H1 (cell line): Measurements from ENCODE around the gene SMYD3. TPM values are rescaled to one million over a fixed set of nuclear protein-coding genes. Genes with fewer than 3 reads are reported as not detected.

Experiments used
- CTCF ChIA-PET: fragments of 300-600 bp; sonication (Branson Sonifier 250); formaldehyde crosslinking; loops from one replicate; lab custom pipeline; 2021; ENCODE audit not compliant: partially characterized antibody; lab: Charles Lee
- POLR2A ChIA-PET: fragments of 300-600 bp; sonication (Branson Sonifier 250); formaldehyde crosslinking; loops from one replicate; lab custom pipeline; 2021; ENCODE audit warnings: inconsistent platforms; ENCODE audit not compliant: partially characterized antibody; lab: Charles Lee
- DNase-seq, 2 experiments: peaks; one replicate each; pipeline versions ENCODE4 v3.0.0 to v3.0.0-alpha.2; 2010 to 2022; ENCODE audit warnings: low spot score in 2 of 2, low read depth in 1 of 2, mixed read lengths in 1 of 2
- FAIRE-seq: peaks from 2 replicates; lab custom pipeline; 2011; peaks lifted over from hg19 to GRCh38; lab: Jason Lieb, UNC
- H2AFZ ChIP-seq: 2 replicates; pipeline ENCODE4 v1.8.1; 2012; ENCODE audit warnings: low read length, inconsistent platforms
- H2AK5ac ChIP-seq: 2 replicates; pipeline ENCODE4 v1.6.1; 2013; ENCODE audit warnings: low read depth, low read length
- H2BK120ac ChIP-seq: replicated peaks from 2 replicates; pipeline ENCODE3; 2013; ENCODE audit warnings: low read depth, low read length, inconsistent platforms
- H2BK12ac ChIP-seq: 2 replicates; pipeline ENCODE4 v1.6.1; 2013; ENCODE audit warnings: low read depth, low read length
- H2BK15ac ChIP-seq: 2 replicates; pipeline ENCODE4 v1.6.1; 2013; ENCODE audit warnings: low read length
- H2BK20ac ChIP-seq: 2 replicates; pipeline ENCODE4 v1.6.1; 2013; ENCODE audit warnings: low read length
- H2BK5ac ChIP-seq: 2 replicates; pipeline ENCODE4 v1.6.1; 2013; ENCODE audit warnings: low read depth, low read length
- H3K14ac ChIP-seq: 2 replicates; pipeline ENCODE4 v1.6.1; 2013; ENCODE audit warnings: inconsistent platforms; ENCODE audit not compliant: insufficient read length
- H3K18ac ChIP-seq: 2 replicates; pipeline ENCODE4 v1.6.1; 2013; ENCODE audit warnings: low read length; ENCODE audit errors: extremely low read depth
- H3K23ac ChIP-seq: 2 replicates; pipeline ENCODE4 v1.6.1; 2013; ENCODE audit warnings: inconsistent platforms; ENCODE audit not compliant: insufficient read length
- H3K23me2 ChIP-seq: 2 replicates; pipeline ENCODE4 v1.6.1; 2013; ENCODE audit warnings: low read depth, low read length
- H3K27ac ChIP-seq: 2 replicates; pipeline ENCODE4 v1.6.1; 2011; ENCODE audit warnings: low read depth, low read length, inconsistent platforms
- H3K27me3 ChIP-seq, 4 experiments: replicated peaks in 1 of 4; 1 replicate in 1 of 4; 2 replicates in 3 of 4; pipeline versions ENCODE4 v1.6.1 to v1.8.1; 2011 to 2013; ENCODE audit warnings: low read length in 3 of 4, mild to moderate bottlenecking in 3 of 4, inconsistent platforms in 2 of 4, mixed read lengths in 2 of 4, moderate library complexity in 1 of 4; ENCODE audit not compliant: control insufficient read depth in 3 of 4, insufficient read depth in 3 of 4; ENCODE audit errors: extremely low read depth in 1 of 4
- H3K36me3 ChIP-seq, 4 experiments: 2 replicates each; pipeline versions ENCODE4 v1.6.1 to v1.8.1; 2011 to 2013; ENCODE audit warnings: mild to moderate bottlenecking in 4 of 4, low read length in 3 of 4, moderate library complexity in 2 of 4, control low read depth in 1 of 4, inconsistent platforms in 1 of 4; ENCODE audit not compliant: insufficient read depth in 4 of 4, control insufficient read depth in 2 of 4
- H3K4ac ChIP-seq: replicated peaks from 2 replicates; pipeline ENCODE3; 2013; ENCODE audit warnings: low read length, low read depth, mixed read lengths, inconsistent platforms; ENCODE audit not compliant: insufficient read length
- H3K4me1 ChIP-seq, 4 experiments: replicated peaks in 1 of 4; 1 replicate in 1 of 4; 2 replicates in 3 of 4; pipeline versions ENCODE4 v1.6.1 to v1.8.1; 2011 to 2013; ENCODE audit warnings: low read length in 3 of 4, inconsistent platforms in 2 of 4, mixed read lengths in 1 of 4; ENCODE audit not compliant: insufficient read depth in 4 of 4, control insufficient read depth in 3 of 4
- H3K4me2 ChIP-seq, 2 experiments: 2 replicates each; pipeline versions ENCODE4 v1.6.1 to v1.8.1; 2011 to 2013; ENCODE audit warnings: low read depth in 2 of 2, low read length in 2 of 2, control low read depth in 1 of 2, inconsistent platforms in 1 of 2, mild to moderate bottlenecking in 1 of 2; ENCODE audit not compliant: insufficient read depth in 1 of 2
- H3K4me3 ChIP-seq, 4 experiments: fragments of 200-600, 300-600 bp in 1 of 4; sonication (generic), shearing (Covaris generic), sonication (Bioruptor Twin) in 1 of 4; 2 replicates each; pipeline versions ENCODE4 v1.5.1 to v1.8.1; 2011 to 2016; ENCODE audit warnings: low read length in 4 of 4, low read depth in 3 of 4, control low read depth in 2 of 4, inconsistent platforms in 2 of 4, mild to moderate bottlenecking in 2 of 4, mixed read lengths in 1 of 4, moderate library complexity in 1 of 4; ENCODE audit not compliant: insufficient read depth in 2 of 4; ENCODE audit errors: extremely low read depth in 1 of 4
- H3K56ac ChIP-seq: replicated peaks from 2 replicates; pipeline ENCODE3; 2013; ENCODE audit warnings: low read depth, mild to moderate bottlenecking, mixed read lengths, low read length, inconsistent platforms; ENCODE audit not compliant: insufficient read length
- H3K79me1 ChIP-seq: 2 replicates; pipeline ENCODE4 v1.6.1; 2013; ENCODE audit warnings: low read depth, low read length, control low read depth
- H3K79me2 ChIP-seq, 2 experiments: 2 replicates each; pipeline versions ENCODE4 v1.6.1 to v1.8.1; 2012 to 2013; ENCODE audit warnings: low read length in 2 of 2, mild to moderate bottlenecking in 2 of 2, inconsistent platforms in 1 of 2; ENCODE audit not compliant: insufficient read depth in 2 of 2, control insufficient read depth in 1 of 2
- H3K9ac ChIP-seq, 4 experiments: replicated peaks in 1 of 4; 1 replicate in 1 of 4; 2 replicates in 3 of 4; pipeline versions ENCODE4 v1.6.1 to v1.8.1; 2011 to 2013; ENCODE audit warnings: low read depth in 3 of 4, low read length in 3 of 4, control low read depth in 2 of 4, mild to moderate bottlenecking in 2 of 4, moderate library complexity in 2 of 4, inconsistent platforms in 1 of 4; ENCODE audit errors: extremely low read depth in 1 of 4
- H3K9me3 ChIP-seq, 2 experiments: 2 replicates each; pipeline versions ENCODE4 v1.6.1 to v1.8.1; 2012 to 2013; ENCODE audit warnings: mild to moderate bottlenecking in 2 of 2, moderate library complexity in 2 of 2, control low read depth in 1 of 2, inconsistent platforms in 1 of 2, low read depth in 1 of 2, low read length in 1 of 2, mixed read lengths in 1 of 2; ENCODE audit not compliant: insufficient read depth in 2 of 2
- H4K20me1 ChIP-seq, 2 experiments: replicated peaks in 1 of 2; 2 replicates each; pipeline versions ENCODE3 to v1.8.1; 2011 to 2013; ENCODE audit warnings: inconsistent platforms in 2 of 2, low read length in 2 of 2, mild to moderate bottlenecking in 1 of 2; ENCODE audit not compliant: insufficient read depth in 2 of 2, control insufficient read depth in 1 of 2
- H4K5ac ChIP-seq: 2 replicates; pipeline ENCODE4 v1.6.1; 2013; ENCODE audit warnings: low read length, low read depth, mixed read lengths, inconsistent platforms; ENCODE audit not compliant: insufficient read length
- H4K8ac ChIP-seq: 2 replicates; pipeline ENCODE4 v1.8.0; 2013; ENCODE audit warnings: mild to moderate bottlenecking, moderate library complexity, low read length, inconsistent platforms; ENCODE audit not compliant: insufficient read depth; ENCODE audit errors: extremely low read depth
- H4K91ac ChIP-seq: replicated peaks from 2 replicates; pipeline ENCODE3; 2013; ENCODE audit warnings: low read length, mixed read lengths, inconsistent platforms; ENCODE audit not compliant: insufficient read length
- RAD21 ChIP-seq, 2 experiments: IDR thresholded peaks in 1 of 2; conservative IDR thresholded peaks in 1 of 2; 2 replicates each; pipeline ENCODE4 v1.6.1; 2011; ENCODE audit warnings: low read depth in 2 of 2, low read length in 2 of 2, improper control_type of control experiment in 1 of 2, inconsistent platforms in 1 of 2, mild to moderate bottlenecking in 1 of 2, moderate library complexity in 1 of 2
- RXRA ChIP-seq: IDR thresholded peaks from 2 replicates; pipeline ENCODE4 v1.6.1; 2011; ENCODE audit warnings: low read depth, mild to moderate bottlenecking, low read length, moderate library complexity; ENCODE audit not compliant: insufficient read depth
- WGBS, 2 experiments: shearing (Covaris generic) in 1 of 2; methylation state at CpG; one replicate each; pipeline versions ENCODE4 v1.1.6 to v1.1.7; 2013 to 2015; ENCODE audit warnings: low lambda C conversion rate in 2 of 2, mixed read lengths in 2 of 2, inconsistent platforms in 1 of 2, low coverage in 1 of 2, missing lambda C conversion rate in 1 of 2; ENCODE audit not compliant: insufficient replicate concordance in 2 of 2, insufficient coverage in 1 of 2, insufficient read length in 1 of 2; ENCODE audit errors: extremely low coverage in 1 of 2, missing lambda C conversion rate in 1 of 2; 5-methylcytosine and 5-hydroxymethylcytosine counted together
- polyA plus RNA-seq, 7 experiments: library from polyadenylated mRNA; depleted of rRNA in 3 of 7; stranded (reverse) in 5 of 7; unstranded in 2 of 7; fragments of >200 nt in 5 of 7; fragments of 200-250 nt in 2 of 7; gene quantifications; 1 replicate in 5 of 7; 2 replicates in 1 of 7; 4 replicates in 1 of 7; pipeline versions ENCODE4 v1.2.1 to v1.2.3, GENCODE V29; 2011 to 2013; ENCODE audit warnings: missing spikeins in 2 of 7, mixed read lengths in 2 of 7
- total RNA-seq: library from RNA; stranded (reverse); fragmentation: NEBNext Ultra II Directional; extraction: Animal tissue kit (Norgen Biotek cat#: 25700); gene quantifications from 2 replicates; pipeline ENCODE4 v1.2.1, GENCODE V29; 2021
- TF ChIP-seq, protein P1 (sequence below), 3 experiments: IDR thresholded peaks; 1 replicate in 2 of 3; 2 replicates in 1 of 3; pipeline versions ENCODE4 v1.5.1 to v1.6.1; 2011; ENCODE audit warnings: low read length in 3 of 3, mild to moderate bottlenecking in 3 of 3, inconsistent platforms in 2 of 3, low read depth in 1 of 3, moderate library complexity in 1 of 3; ENCODE audit not compliant: insufficient read depth in 1 of 3; ENCODE audit errors: control extremely low read depth in 1 of 3

Gene SMYD3
- total and polyA plus RNA-seq, 2 of the 8 experiments (the other 6 are each of a cell fraction or from before 2014, with no cell fraction given) = 17.3 to 25.4 TPM

DNA sequence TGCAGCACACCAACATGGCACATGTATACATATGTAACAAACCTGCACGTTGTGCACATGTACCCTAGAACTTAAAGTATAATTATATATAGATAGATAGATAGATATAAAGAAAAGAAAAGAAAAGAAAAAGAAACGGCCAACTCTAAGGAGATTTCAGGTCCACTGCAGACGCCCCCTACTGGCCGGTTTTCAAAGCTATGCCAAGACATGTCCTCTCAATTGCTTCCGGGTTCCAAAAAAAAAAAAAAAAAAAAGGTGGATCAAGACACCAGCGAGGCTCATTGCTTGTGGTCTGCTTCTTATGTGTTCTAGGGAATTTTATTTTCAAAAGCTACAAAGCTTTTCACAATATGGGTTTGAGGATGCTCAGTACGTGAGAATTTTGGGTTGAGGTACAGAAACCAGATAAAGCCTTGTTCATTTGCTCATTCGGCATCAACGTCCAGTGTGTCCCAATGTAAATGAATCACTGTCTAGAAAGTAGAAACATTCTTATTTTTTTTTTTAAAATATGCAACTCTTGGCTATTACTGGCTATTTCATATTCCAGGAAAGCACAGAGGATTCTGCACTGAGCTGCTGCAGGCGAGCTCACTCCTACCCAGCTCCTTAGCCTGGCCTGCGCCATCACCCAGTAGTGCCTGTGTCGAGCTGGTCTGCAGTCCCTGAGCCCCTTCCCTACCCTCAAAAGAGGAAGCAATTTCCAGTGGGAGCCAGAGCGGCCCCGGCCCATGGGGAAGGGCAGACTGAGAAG, 709.3 kb downstream of the SMYD3 start:
- H4K5ac ChIP-seq = no peak overlapping the region
- H4K8ac ChIP-seq = no peak overlapping the region; the same call in 1 of the 2 replicates
- H3K4ac ChIP-seq = no peak overlapping the region
- no peak overlapping the region for H2BK120ac ChIP-seq
- H3K27me3 ChIP-seq = no peaks in the 10 kb centered on the region
- peak overlapping the region; percentile 9; the same call in 1 of the 2 replicates for H3K18ac ChIP-seq
- no peaks in the 10 kb centered on the region for H3K9me3 ChIP-seq
- no peak overlapping the region for H2BK15ac ChIP-seq
- DNase-seq = peak in 1 of 2 experiments; percentile 82
- no peaks in the 10 kb centered on the region for H3K4me1 ChIP-seq
- no peak overlapping the region for H3K4me3 ChIP-seq
- FAIRE-seq = no peak
- no peak overlapping the region for H2BK12ac ChIP-seq
- no peaks in the 10 kb centered on the region for H3K79me1 ChIP-seq
- peak overlapping the region; percentile 97 for H3K56ac ChIP-seq
- TF ChIP-seq, protein P1, sequence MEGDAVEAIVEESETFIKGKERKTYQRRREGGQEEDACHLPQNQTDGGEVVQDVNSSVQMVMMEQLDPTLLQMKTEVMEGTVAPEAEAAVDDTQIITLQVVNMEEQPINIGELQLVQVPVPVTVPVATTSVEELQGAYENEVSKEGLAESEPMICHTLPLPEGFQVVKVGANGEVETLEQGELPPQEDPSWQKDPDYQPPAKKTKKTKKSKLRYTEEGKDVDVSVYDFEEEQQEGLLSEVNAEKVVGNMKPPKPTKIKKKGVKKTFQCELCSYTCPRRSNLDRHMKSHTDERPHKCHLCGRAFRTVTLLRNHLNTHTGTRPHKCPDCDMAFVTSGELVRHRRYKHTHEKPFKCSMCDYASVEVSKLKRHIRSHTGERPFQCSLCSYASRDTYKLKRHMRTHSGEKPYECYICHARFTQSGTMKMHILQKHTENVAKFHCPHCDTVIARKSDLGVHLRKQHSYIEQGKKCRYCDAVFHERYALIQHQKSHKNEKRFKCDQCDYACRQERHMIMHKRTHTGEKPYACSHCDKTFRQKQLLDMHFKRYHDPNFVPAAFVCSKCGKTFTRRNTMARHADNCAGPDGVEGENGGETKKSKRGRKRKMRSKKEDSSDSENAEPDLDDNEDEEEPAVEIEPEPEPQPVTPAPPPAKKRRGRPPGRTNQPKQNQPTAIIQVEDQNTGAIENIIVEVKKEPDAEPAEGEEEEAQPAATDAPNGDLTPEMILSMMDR (IDR thresholded peaks at IDR 0.05; ENCODE audit: control extremely low read depth in 1 of 3, insufficient read depth in 1 of 3, low read depth in 1 of 3, low read length in 3 of 3) = peak; percentile 46 to 53 (median 51)
- TF ChIP-seq RAD21 (IDR thresholded peaks at IDR 0.05 in 1 of 2, conservative IDR thresholded peaks at IDR 0.05 in 1 of 2; ENCODE audit: low read depth in 2 of 2, low read length in 2 of 2) = peak; percentile 10 to 40; a peak in 2 of 4 replicates
- TF ChIP-seq RXRA = no peak
- H3K4me2 ChIP-seq = no peak overlapping the region
- H3K36me3 ChIP-seq = no peaks in the 10 kb centered on the region
- H3K14ac ChIP-seq = no peak overlapping the region
- no peak overlapping the region for H2AFZ ChIP-seq
- ChIA-PET POLR2A (interaction anchor here (0.6 to 1.3 kb wide), 2 partner anchors 10 to 529 kb away, joined by 3 read pairs; no protein-coding TSS in a partner anchor), CTCF (interaction anchor here (0.5 to 6.4 kb wide), 30 partner anchors 9 to 1453 kb away, joined by 3 to 65 read pairs (median 4); partner anchors contain the start of gene KIF26B)
- H2BK20ac ChIP-seq = no peak overlapping the region
- whole genome bisulfite sequencing, 2 experiments = 73% methylated on average over 12 of the region's 14 CpGs; no CpG with 5 or more reads in 1 of the 2 experiments
- no peak overlapping the region for H4K91ac ChIP-seq
- no peaks in the 10 kb centered on the region for H3K79me2 ChIP-seq
- no peak overlapping the region for H3K23ac ChIP-seq
- no peak overlapping the region for H3K9ac ChIP-seq
- H3K23me2 ChIP-seq = peaks cover 4% of the 10 kb centered on the region; the same call in 1 of the 2 replicates
- H3K27ac ChIP-seq = no peak overlapping the region
- H2AK5ac ChIP-seq = no peak overlapping the region; the same call in 1 of the 2 replicates
- no peak overlapping the region for H2BK5ac ChIP-seq
- H4K20me1 ChIP-seq = peaks cover 3% of the 10 kb centered on the region in 2 experiments
